ENCODE data around the gene VEGFA.

Gene VEGFA

DNA sequence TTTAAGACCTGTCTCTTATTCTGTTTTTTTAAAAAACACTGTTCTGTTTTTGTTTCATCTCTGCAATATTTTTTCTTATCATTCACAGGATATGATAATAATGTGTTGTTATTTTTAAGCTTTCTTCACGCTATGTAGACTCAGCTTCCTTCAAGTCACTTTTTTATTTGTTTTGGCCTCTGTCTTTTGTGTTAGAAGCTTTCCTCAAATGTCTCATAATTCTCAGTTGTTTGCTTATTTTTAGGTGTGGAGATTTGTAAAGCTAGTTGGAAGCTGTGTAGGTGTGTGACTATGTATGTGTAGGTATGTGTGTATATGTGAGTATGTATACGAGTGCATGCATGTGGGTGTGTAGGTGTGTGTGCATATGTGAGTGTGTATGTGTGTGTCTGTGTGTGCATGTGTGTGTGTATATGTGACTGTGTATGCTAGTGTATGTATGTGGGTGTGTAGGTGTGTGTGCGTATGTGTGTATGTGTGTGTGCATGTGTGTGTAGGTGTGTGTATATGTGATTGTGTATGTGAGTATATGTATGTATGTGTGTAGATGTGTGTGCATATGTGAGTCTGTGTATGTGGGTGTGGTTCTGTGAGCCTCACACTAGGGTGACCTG is 16.3 kb upstream of the VEGFA start:
- Mint-ChIP-seq H3K4me1 (no peaks in the 10 kb centered on the region), H3K27ac (ENCODE audit: low read depth) (no peak overlapping the region), H3K27me3 (no peaks in the 10 kb centered on the region), H3K9me3 (no peaks in the 10 kb centered on the region), H3K4me3 (no peak overlapping the region), H3K36me3 (ENCODE audit: insufficient read depth) (no peaks in the 10 kb centered on the region)
- DNase-seq (ENCODE audit: low spot score in 2 of 2) = no peak
- ATAC-seq (replicated peaks; ENCODE audit: extremely low read depth, poor library complexity, severe bottlenecking) = no peak

DNA sequence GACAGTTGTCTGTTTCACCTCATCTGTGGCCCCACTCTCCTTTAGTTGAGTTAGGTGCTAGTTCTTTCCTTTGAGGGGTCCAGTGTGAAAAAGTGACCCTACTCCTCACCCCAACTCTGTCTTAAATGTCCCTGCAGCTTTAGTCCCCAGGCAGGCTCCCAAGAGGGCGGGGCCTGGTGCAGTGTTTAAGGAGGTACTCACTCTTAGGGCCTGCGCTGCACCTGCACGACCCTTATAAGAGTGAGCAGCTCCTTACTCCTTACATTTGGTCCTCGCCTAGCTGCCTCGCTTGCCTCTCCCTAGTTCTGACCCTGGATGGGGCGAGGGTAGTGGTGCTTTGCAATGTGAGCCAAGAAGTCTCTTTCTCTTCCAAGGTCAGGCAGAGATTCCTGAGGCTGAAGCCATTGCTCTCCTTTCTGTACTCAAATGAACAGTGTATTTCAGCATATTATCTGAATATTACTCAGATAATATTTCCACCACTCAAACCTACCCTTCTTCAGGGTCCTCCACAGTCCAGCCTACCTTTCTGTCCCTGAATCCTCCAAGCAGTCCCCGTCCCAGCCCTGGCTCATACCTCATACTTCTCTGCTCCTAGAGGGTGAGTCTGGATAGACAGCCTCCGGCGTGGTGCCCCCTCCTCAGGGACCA is 11.9 kb upstream of the VEGFA start:
- Mint-ChIP-seq H3K4me3 (no peak overlapping the region), H3K4me1 (no peaks in the 10 kb centered on the region)
- DNase-seq (ENCODE audit: low spot score in 2 of 2) = no peak

DNA sequence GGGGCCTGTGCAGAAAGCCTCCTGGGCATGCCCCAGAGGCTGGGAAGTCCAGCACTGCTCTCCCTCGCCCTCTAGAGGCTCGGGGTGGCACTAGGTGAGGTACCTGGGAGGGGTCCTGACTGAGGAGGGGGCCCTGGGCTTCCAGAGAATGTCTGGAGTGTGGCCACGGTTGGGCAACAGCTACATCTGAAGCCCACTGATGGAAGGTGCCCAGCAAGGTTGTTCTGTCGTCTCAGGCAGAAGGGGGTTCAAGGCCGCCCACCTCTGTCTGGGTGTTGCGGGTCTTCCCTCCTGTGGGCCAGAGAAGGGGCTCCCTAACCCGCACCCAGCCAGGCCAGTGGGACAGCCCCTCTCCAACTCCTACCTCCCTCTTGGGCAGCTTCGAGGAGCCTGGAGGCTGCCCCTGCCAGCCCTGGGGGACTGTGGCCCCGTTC is 11.4 kb upstream of the VEGFA start:
- H3K36me3 Mint-ChIP-seq (ENCODE audit: insufficient read depth) = no peaks in the 10 kb centered on the region
- ATAC-seq (replicated peaks; ENCODE audit: extremely low read depth, poor library complexity, severe bottlenecking) = no peak
- no peaks in the 10 kb centered on the region for H3K9me3 Mint-ChIP-seq
- H3K27me3 Mint-ChIP-seq = peaks cover 22% of the 10 kb centered on the region
- H3K4me3 Mint-ChIP-seq = no peak overlapping the region
- H3K4me1 Mint-ChIP-seq = no peaks in the 10 kb centered on the region
- no peak for DNase-seq (ENCODE audit: low spot score in 2 of 2)
- no peak overlapping the region for H3K27ac Mint-ChIP-seq (ENCODE audit: low read depth)

More for the DNA sequence above, 11.9 kb upstream of the VEGFA start:
- peaks cover 22% of the 10 kb centered on the region for H3K27me3 Mint-ChIP-seq
- no peak overlapping the region for H3K27ac Mint-ChIP-seq (ENCODE audit: low read depth)
- no peaks in the 10 kb centered on the region for H3K9me3 Mint-ChIP-seq
- no peaks in the 10 kb centered on the region for H3K36me3 Mint-ChIP-seq (ENCODE audit: insufficient read depth)
- no peak for ATAC-seq (replicated peaks; ENCODE audit: extremely low read depth, poor library complexity, severe bottlenecking)

DNA sequence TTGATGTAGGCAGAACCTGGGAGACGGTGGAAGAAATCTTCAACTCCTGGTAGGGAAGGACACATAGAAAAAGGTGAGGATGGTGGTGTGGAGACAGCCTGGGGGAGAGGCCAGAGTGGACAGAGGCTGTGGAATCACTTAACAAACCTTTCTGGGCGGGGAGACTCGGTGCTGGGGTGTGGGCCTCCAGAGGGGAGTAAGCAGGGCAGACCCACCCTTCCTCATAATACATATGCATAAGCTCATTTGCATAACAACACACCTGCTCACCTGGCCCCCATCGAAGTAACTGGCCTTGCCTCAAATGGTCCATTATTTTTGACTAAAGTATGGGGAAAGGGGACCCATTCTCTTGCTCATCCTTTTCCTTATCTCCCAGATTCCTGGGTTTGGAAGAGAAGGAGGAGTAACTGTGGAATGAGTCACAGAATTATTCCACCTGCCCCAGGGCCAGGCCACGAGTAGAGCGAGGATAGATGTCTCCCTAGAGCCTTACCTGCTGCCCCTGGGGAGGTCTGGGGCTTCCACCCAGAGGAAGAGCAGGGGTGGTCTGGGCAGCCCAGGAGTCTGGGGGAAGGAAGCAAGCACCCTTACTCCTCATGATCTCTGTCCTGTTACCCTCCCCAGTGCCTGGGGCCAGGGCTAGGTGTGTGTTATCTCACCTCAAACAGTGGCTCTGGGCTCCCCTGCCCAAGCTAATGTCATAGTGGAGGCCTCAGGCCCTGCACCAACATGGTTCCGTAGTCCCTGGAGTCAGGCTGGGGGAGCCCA is 10.7 kb upstream of the VEGFA start:
- no peak for ATAC-seq (replicated peaks; ENCODE audit: extremely low read depth, poor library complexity, severe bottlenecking)
- Mint-ChIP-seq H3K4me3 (no peak overlapping the region), H3K27ac (ENCODE audit: low read depth) (no peak overlapping the region), H3K4me1 (no peaks in the 10 kb centered on the region), H3K36me3 (ENCODE audit: insufficient read depth) (no peaks in the 10 kb centered on the region), H3K9me3 (no peaks in the 10 kb centered on the region), H3K27me3 (peaks cover 22% of the 10 kb centered on the region)
- no peak for DNase-seq (ENCODE audit: low spot score in 2 of 2)

DNA sequence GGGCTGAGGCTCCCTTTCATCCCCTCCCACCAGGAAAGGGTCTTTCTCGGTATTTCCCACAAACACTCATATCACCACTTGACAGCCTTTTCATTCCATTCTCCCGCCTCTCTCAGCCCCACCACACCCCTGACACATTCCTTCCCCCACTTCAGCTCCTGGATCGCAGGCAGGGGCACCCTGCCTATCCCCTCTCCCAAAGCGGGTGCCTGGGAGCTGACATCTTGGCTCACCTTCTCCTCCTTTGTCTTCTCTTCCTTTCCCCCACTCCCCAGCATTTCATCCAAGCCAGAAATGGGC is 10.2 kb upstream of the VEGFA start:
- ATAC-seq (replicated peaks; ENCODE audit: extremely low read depth, poor library complexity, severe bottlenecking) = no peak
- no peaks in the 10 kb centered on the region for H3K36me3 Mint-ChIP-seq (ENCODE audit: insufficient read depth)
- peaks cover 22% of the 10 kb centered on the region for H3K27me3 Mint-ChIP-seq
- H3K4me1 Mint-ChIP-seq = no peaks in the 10 kb centered on the region
- no peak overlapping the region for H3K27ac Mint-ChIP-seq (ENCODE audit: low read depth)
- no peak overlapping the region for H3K4me3 Mint-ChIP-seq
- H3K9me3 Mint-ChIP-seq = no peaks in the 10 kb centered on the region
- DNase-seq (ENCODE audit: low spot score in 2 of 2) = no peak

DNA sequence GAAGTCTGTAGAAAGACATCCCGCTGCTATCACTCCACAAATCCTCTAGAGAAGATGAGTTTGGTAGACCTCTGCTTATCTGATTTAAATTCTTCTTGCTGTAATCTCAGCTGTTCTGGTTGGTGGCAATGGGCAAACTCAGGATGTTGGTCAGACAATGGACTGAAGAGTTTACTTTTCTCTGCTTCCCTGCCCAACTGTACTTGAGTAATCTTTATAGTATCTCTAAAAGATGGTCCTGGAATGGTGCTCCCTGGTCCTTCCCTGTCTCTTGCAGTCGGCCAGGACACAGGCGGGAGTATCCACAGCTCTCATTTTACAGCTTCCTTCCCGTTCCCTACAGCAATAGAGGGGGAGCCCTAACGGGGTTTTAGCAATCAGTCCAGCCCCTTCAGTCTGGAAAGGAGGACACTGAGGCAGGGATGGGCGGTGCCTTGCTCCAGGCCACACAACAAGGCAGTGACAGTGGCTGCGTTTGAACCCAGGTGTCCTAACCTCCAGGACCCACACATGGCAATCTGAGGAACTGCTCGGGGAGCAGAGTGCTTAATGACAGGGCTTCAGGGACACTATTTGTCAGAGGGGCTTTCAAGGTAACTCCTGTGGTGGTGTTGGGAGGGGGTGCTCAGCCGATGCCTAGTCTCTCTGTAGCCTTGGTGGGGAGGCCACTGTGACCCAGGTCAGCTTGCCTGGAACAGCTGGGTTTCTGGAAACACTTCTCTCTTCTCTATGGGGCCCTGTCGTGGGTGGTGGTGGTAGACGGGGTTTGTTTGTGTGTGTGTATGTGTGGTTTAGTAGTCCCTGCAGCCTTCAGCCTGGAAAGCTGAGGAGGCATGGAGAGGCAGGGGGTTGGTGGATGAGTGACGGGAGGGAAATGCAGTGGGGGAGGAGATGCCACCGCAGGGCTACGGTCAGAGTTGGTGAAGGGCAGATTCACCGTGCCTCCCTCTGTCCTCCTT is 9.5 kb upstream of the VEGFA start:
- Mint-ChIP-seq H3K27me3 (peaks cover 22% of the 10 kb centered on the region), H3K4me1 (no peaks in the 10 kb centered on the region), H3K4me3 (no peak overlapping the region), H3K36me3 (ENCODE audit: insufficient read depth) (no peaks in the 10 kb centered on the region), H3K9me3 (no peaks in the 10 kb centered on the region), H3K27ac (ENCODE audit: low read depth) (no peak overlapping the region)
- DNase-seq (ENCODE audit: low spot score in 2 of 2) (no peak), ATAC-seq (replicated peaks; ENCODE audit: extremely low read depth, poor library complexity, severe bottlenecking) (no peak)

DNA sequence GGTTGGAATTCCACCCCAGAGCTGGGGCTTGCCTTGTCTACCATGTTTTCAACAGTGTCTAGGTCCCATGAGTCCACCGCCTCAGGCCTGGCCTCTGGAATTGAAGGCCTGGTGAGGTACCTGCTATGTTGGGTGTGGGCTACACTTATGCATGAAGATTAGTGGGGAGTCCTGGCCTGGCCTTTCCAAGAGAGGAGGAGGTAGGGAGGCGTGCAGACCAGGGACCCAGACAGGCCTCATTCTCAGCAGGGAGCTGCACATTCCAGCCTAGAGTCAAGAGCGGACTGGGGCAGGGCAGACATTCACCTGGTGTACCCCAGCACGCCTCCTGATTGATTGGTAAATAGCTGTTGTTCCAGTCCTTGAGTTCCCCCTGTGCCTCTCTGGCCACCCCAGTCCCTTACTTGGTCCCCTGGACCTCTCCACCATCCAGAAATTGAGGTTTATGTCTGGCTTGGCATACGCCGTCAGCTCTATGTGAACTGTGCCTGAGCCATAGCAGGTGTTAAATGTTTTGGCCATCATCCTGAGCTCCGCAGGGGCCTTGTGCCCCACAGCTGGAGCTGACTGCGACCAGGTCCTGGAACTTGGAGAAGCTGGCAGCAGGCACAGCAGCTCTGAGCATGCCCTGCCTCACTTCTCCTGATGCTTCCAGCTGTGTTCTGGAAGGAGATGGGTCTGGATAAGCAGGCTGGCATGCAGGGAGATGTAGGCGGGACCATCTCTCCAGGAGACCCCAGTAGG is 8.2 kb upstream of the VEGFA start:
- Mint-ChIP-seq H3K27ac (ENCODE audit: low read depth) (no peak overlapping the region), H3K27me3 (peaks cover 22% of the 10 kb centered on the region), H3K36me3 (ENCODE audit: insufficient read depth) (no peaks in the 10 kb centered on the region), H3K4me1 (no peaks in the 10 kb centered on the region), H3K9me3 (no peaks in the 10 kb centered on the region), H3K4me3 (no peak overlapping the region)
- ATAC-seq (replicated peaks; ENCODE audit: extremely low read depth, poor library complexity, severe bottlenecking) (no peak), DNase-seq (ENCODE audit: low spot score in 2 of 2) (no peak)

DNA sequence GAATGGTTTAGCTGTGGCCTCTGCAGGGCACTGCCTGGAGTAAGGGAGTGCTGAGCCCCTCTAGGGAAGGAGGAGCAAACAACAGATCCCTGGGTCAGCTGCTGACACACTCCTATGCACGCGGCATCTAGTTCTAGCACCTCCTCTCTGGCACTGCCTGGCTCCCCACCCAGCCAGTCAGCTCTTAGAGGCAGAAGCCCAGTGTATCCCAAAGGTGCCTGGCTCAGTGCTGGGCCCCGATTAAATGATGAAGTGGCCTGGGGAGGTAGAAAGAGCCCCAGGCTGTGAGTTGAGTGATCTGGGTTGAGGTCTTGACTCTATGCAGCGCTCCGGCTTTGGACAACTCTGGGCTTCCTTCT is 7.6 kb upstream of the VEGFA start:
- peaks cover 22% of the 10 kb centered on the region for H3K27me3 Mint-ChIP-seq
- ATAC-seq (replicated peaks; ENCODE audit: extremely low read depth, poor library complexity, severe bottlenecking) (no peak), DNase-seq (ENCODE audit: low spot score in 2 of 2) (no peak)
- H3K4me1 Mint-ChIP-seq = no peaks in the 10 kb centered on the region
- no peak overlapping the region for H3K4me3 Mint-ChIP-seq
- H3K9me3 Mint-ChIP-seq = no peaks in the 10 kb centered on the region
- no peaks in the 10 kb centered on the region for H3K36me3 Mint-ChIP-seq (ENCODE audit: insufficient read depth)
- no peak overlapping the region for H3K27ac Mint-ChIP-seq (ENCODE audit: low read depth)

DNA sequence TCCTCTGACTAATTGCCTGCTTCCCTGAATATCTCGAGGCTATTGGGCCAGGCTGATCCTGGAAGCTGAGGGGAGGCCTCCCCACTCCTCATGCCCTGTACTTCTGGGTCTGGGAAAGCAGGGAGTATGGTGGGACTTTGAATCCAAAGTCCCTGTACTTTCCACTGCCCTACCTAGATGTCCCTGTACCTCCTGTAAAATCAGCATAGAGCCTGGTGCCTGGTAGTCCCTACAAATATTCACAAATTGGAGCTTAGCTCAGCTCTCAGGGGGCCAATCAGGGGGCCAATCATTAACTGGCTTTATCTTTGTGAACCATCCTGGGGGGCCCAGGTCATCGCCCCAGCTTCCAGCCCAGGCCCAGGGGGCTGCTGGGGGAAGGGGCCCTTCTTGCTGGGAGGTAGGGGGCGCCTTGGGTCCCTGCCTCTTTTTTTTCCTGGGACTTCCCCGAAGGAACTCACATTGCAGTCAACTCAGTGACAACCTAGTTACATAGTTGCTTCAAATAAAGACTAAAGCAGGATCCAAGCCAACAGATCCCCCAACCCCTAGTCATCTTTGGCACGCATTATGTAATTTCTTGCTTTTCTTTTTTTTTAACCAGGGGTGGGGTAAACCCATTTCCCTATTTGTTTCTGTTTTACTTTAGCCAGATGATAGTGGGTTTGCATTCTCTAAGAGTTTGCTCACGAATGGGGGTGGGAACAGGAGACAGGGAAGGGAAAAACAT is 6.9 kb upstream of the VEGFA start:
- Mint-ChIP-seq H3K27ac (ENCODE audit: low read depth) (no peak overlapping the region), H3K4me1 (no peaks in the 10 kb centered on the region), H3K27me3 (peaks cover 22% of the 10 kb centered on the region), H3K36me3 (ENCODE audit: insufficient read depth) (no peaks in the 10 kb centered on the region), H3K4me3 (no peak overlapping the region), H3K9me3 (no peaks in the 10 kb centered on the region)
- DNase-seq (ENCODE audit: low spot score in 2 of 2) (no peak), ATAC-seq (replicated peaks; ENCODE audit: extremely low read depth, poor library complexity, severe bottlenecking) (no peak)

DNA sequence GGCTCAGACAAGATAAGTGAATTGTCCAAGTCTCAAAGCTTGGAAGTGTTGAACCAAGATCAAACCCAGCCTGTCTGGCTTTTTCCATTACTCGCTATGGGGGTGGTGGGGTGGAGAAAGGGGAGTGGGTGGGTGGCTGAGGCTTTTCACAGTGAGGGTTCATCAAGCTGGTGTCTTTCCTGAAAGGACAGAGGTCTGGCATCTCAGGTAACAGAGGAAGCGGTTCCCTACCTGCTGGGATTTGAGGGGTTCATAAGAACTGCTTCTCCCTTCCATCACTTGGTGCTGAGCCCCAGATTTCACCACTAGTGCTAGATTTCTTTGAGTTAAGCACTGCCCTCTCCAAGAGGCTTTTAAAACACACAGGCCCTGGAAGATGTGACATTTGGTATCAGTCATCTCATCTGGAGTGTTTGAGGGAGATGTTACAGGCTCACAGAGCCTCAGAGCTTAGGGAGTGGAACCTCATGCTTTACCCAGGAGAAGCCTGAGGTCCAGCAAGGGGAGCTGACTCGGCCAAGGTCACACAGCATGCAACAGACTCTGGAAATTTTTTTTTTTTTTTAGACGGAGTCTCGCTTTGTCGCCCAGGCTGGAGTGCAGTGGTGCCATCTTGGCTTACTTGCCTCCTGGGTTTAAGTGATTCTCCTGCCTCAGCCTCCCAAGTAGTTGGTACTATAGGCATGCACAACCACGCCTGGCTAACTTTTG is 6.0 kb upstream of the VEGFA start:
- ATAC-seq (replicated peaks; ENCODE audit: extremely low read depth, poor library complexity, severe bottlenecking) (no peak), DNase-seq (ENCODE audit: low spot score in 2 of 2) (no peak)
- no peaks in the 10 kb centered on the region for H3K36me3 Mint-ChIP-seq (ENCODE audit: insufficient read depth)
- no peak overlapping the region for H3K4me3 Mint-ChIP-seq
- H3K4me1 Mint-ChIP-seq = no peaks in the 10 kb centered on the region
- H3K9me3 Mint-ChIP-seq = no peaks in the 10 kb centered on the region
- H3K27me3 Mint-ChIP-seq = peaks cover 22% of the 10 kb centered on the region
- H3K27ac Mint-ChIP-seq (ENCODE audit: low read depth) = no peak overlapping the region

DNA sequence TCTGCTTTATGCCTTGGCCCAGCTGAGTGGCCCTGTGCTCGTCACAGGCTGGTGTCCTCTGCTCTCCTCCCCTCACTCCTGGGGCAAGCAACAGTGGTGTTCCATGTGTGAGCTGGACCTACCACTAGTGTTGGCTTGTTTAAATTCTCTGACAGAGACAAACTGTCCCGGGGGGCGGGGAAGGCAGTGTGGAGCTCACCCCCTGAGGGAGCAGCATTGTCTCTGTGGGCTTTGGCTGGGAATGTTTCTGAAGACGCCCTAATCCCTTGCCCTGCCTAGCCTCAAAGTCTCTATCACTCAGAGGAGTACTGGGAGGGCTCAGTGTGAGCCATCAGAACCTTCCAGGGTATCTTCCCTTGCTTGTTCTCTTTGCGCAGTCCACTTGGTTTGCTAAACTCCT is 5.2 kb upstream of the VEGFA start:
- no peak for ATAC-seq (replicated peaks; ENCODE audit: extremely low read depth, poor library complexity, severe bottlenecking)
- H3K27me3 Mint-ChIP-seq = peaks cover 19% of the 10 kb centered on the region

More for the DNA sequence above, 5.2 kb upstream of the VEGFA start:
- no peak overlapping the region for H3K4me3 Mint-ChIP-seq
- peaks cover 7% of the 10 kb centered on the region for H3K4me1 Mint-ChIP-seq
- H3K9me3 Mint-ChIP-seq = no peaks in the 10 kb centered on the region
- H3K27ac Mint-ChIP-seq (ENCODE audit: low read depth) = no peak overlapping the region
- DNase-seq (ENCODE audit: low spot score in 2 of 2) = no peak
- peaks cover 2% of the 10 kb centered on the region for H3K36me3 Mint-ChIP-seq (ENCODE audit: insufficient read depth)

Data from central memory CD8-positive, alpha-beta T cell (primary cell).